ENCODE results near the gene ZNF383.
A peak's percentile ranks its signal among the peaks of the same experiment; 100 is the strongest.

DNA sequence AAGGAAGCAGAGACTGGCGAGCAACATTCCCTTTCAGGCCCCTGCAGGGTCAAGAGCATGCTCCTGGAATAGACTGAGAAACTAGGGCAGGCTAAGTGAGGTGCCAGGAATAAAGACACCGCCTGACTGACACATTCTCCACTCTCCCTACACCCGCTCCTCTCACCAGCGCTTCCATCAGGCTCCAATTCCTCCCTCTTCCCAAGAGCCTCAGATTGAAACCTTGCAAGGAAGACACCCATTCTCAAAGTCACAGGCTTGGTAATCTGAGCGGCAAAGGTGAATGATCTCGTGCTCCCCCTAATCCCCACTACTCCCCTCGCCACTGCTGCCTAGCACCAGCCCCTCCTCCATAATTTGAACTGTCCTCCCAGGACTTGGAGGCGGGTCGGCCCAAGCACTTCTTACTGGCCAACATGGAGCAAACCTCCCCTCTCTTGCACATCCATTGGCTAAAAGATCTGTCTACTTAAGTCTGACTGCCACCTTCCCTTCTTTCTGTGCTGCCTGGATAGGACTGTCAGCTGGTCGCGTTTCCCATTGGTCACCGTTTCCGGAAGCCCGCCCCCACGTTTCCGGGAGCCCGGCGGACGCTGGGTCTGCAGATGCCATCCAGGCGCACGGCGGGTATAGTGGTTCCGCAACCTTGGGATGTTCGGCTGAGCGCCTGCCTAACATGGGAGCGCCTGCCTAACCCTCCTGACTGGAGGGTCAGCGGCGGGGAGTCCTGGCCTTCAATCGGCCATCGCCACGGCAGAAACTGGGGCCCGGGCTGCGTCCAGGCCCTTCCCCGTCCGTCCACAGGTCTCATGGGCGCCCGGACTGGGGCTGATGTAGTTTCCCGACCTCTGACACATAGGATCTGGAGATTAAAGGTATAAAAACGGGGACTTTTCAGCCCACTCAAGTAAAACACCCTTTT is 33.6 kb downstream of the ZNF383 start:
- TF ChIP-seq CTCF (conservative IDR thresholded peaks at IDR 0.05; ENCODE audit: low read depth, low read length), result no peak
- no peak for TF ChIP-seq POLR2A (IDR thresholded peaks at IDR 0.05; ENCODE audit: low read depth, low read length)
- TF ChIP-seq RAD21 (IDR thresholded peaks at IDR 0.05; ENCODE audit: low read length), result no peak
- TF ChIP-seq SMC3 (IDR thresholded peaks at IDR 0.05; ENCODE audit: low read depth, low read length), result no peak
- no peak for TF ChIP-seq RFX5 (IDR thresholded peaks at IDR 0.05; ENCODE audit: low read depth, low read length)
- TF ChIP-seq CEBPB (IDR thresholded peaks at IDR 0.05; ENCODE audit: low read depth, low read length), result peak; percentile 28; the same call in 1 of the 2 replicates
- no peak for TF ChIP-seq RCOR1 (IDR thresholded peaks at IDR 0.05; ENCODE audit: insufficient replicate concordance, low read length)
- TF ChIP-seq USF2 (IDR thresholded peaks at IDR 0.05; ENCODE audit: low read depth, low read length), result no peak; the same call in 1 of the 2 replicates
- TF ChIP-seq BHLHE40 (IDR thresholded peaks at IDR 0.05; ENCODE audit: low read depth, low read length), result no peak
- TF ChIP-seq MXI1 (IDR thresholded peaks at IDR 0.05; ENCODE audit: borderline replicate concordance, low read depth, low read length), result 0 out of 2 replicates have a peak, but pooled peaks have one; percentile 24
- peak; percentile 49; the same call in 1 of the 2 replicates for TF ChIP-seq FOS (IDR thresholded peaks at IDR 0.05; ENCODE audit: low read depth, low read length)
- TF ChIP-seq MAZ (IDR thresholded peaks at IDR 0.05; ENCODE audit: borderline replicate concordance, low read depth, low read length), result peak; percentile 20; the same call in 1 of the 2 replicates
